GM10847 (cell line): ENCODE measurements around the gene MYT1.

ENCODE experiments used
- POLR2A ChIP-seq: IDR thresholded peaks from 2 replicates; pipeline ENCODE4 v1.6.1; 2011; ENCODE audit not compliant: insufficient read length; ENCODE audit errors: extremely low read depth

The MYT1 gene

GRCh38 chr20:64224351-64225170 lies 60.3 kb downstream of the MYT1 start:
- TF ChIP-seq POLR2A: no peak

- TF ChIP-seq POLR2A: no peak
Measured at GRCh38 chr20:64225171-64225595, 60.9 kb downstream of the MYT1 start.

DNA sequence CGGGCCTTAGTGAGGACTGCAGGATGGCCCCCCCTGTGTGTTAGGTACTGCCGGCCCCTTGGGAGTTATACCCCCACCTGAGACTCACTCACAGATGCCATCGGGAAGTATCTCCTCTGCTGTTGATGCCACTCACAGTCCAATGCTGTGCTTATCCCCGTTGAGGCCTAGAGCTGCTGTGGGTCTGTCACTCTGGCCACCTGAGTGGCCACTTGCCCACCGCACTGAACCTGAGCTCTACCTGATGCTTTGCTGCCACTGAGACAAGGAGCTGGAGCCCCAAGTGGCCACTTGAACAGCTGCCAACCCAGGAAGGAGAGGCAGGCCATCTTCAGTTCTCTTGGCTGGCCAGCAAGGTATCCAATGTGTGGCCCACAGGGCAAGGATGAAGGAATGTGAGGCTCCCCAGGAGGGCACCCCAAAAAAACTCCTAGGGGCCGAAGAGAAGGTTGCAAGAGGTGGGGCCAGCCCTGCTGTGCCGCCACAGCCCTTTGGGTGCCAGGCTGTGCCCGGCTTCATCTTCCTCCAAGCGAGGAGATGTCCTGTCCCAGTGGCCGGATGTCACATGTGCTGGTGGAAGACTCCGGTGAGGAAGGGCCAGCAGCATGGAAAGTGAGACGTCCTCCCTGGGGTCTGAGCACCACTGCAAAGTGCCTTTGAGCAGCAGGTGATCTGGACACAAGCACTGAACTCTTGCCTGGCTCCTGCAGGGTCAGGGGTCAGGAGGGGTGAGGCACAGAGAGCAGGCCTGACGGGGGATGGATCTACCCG lies 61.8 kb downstream of the MYT1 start:
- TF ChIP-seq POLR2A: no peak

DNA sequence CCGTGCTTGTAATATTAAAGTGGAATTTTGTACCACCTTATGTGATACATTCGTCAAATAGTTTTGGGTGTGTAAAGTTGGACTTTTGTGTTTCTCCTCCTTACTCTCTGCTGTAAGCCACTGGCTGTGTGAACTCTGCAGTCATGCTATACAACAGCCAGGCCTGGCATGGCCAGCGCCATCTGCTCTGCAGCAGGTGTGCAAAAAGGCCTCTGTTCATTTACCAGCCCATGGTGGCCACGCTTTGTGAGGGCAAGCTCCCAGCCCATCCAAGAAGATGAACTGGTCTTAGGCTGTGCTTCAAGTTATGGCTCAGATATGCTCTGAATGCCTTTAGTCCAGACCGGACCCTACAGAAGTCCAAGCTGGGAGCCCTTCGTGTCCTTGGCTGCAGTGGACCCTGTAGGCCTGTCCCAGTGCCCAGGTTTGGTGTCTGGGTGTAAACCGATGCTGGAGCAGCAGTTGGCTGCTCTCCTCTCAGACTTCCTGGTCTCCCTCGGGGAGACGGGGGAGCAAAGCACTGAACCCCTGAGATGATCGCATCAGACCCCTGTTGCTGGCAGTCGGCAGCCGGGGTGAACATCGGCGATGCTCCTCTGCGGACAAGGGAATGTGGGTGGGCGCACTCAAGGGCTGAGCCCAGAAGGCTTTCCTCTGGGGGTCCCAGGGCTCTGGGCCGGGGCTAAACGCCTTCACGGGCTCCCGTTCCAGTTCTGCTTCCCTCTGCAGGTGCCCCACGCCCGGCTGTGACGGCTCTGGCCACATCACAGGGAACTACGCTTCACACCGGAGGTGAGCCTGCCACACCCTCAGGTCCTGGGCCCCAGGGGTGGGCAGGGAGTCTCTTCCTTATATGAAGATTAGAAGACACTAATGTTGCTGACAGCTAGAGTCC lies 62.7 kb downstream of the MYT1 start:
- TF ChIP-seq POLR2A: no peak

DNA sequence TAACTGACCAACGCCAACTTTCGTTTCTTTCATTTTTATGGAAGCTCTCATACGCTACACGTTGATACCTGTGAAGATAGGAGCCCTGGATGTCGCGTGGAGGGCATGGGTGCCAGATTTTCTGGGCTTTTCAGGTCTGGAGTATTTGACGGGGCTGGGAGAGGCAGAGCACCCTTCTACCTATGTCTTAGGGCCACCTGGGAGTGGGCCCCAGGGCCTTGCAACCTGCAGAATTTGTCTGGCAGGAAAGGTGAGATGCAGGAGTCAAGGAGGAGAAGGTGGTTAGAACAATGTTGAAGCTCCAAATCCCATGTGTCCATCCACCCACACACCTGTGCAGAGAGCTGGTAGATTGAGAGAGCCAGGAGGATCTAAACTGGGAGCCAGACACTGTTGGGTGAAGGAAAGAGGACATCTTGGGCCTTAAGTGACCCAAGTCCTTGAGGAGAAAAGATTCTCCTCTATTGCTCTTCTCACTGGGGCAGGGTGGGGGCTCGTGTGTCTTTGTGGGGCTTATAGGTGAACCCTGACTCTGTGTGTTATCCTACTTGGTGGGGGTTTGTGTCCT lies 63.9 kb downstream of the MYT1 start:
- no peak for TF ChIP-seq POLR2A

- no peak for TF ChIP-seq POLR2A
Measured at GRCh38 chr20:64228751-64229506, 64.7 kb downstream of the MYT1 start.

DNA sequence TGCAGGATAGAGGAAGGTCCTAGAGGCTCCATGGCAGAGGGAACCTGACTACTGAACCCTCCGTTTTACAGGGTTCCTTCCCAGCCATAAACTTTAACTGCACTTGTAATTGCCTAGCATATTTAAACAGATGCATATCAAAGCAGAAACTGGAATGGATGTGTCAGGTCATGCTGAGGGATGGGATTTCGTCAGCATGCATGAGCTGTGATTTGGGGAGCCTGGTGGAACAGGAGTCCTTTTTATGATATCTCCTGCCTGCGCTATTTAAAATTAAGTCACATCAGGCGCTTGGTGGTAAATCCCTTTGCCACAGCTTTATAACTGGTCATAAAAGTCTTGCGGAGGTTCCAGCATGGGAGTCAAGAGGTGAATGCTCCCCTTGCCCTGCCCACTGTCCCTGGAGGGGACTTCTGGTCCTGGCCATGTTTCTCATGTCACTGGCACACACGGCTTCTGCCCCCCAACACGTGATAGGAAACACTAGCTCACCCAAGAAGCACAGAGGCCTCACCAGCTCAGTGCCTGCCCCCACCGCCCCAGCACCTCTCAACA lies 65.3 kb downstream of the MYT1 start:
- no peak for TF ChIP-seq POLR2A

- TF ChIP-seq POLR2A: no peak
Measured at GRCh38 chr20:64230461-64231145, 66.4 kb downstream of the MYT1 start.

DNA sequence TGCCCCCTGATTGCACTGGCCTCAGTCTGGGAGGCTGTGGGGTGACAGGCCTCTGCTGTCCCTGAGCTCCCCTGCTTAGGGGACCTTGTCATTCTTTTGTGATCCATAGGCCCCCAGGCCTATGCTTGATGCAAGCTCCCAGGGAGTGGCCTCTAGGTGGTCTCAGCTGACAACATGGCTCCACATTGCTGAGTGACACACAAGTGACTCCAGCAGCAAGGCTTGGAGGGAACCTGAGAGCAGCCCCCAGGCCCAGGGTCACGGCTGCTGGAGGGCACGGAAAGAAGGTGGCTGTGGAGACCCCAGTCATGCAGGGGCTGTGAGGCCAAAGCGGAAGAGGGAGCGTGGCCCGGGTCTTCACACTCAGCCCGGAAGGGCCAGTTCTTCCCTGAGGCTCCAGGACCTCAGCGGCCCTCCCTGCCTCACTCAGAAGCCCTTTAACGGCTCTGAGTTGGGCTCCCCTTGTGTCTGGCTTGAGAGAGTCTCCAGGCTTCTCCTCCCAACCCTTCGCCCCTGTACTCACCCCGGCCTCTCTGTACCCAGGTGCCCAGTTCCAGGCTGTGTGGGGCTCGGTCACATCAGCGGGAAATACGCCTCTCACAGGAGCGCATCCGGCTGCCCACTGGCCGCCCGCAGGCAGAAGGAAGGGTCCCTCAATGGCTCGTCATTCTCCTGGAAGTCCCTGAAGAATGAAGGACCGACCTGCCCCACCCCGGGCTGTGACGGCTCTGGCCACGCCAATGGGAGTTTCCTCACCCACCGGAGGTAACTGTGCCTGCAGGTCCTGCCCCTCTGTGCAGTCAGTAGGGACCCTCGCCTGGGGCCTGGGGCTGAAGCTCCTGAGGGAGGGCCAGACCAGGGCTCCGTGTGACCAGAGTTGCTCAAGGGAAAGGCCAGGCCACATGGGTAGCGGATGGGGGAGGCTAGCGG lies 67.6 kb downstream of the MYT1 start:
- TF ChIP-seq POLR2A: no peak

DNA sequence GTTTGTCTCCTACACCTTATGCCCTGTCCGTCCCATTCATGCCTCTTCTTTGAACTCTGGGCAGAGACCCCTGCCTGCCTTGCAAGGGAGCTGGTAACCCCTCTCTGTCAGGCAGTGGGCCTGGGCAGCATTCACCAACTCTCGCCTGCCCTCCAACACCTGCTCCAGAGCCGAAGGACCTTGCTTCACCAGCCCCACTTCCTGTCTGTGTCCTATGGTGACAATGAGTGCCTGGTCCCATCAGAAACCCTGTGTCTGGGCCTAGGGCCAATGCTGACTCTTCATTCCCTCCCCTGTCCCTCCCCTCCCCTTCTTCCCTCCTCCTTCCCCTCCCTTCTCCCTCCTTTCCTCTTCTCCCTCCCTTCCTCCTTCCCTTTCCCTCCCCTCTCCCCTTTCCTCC lies 68.5 kb downstream of the MYT1 start:
- no peak for TF ChIP-seq POLR2A

DNA sequence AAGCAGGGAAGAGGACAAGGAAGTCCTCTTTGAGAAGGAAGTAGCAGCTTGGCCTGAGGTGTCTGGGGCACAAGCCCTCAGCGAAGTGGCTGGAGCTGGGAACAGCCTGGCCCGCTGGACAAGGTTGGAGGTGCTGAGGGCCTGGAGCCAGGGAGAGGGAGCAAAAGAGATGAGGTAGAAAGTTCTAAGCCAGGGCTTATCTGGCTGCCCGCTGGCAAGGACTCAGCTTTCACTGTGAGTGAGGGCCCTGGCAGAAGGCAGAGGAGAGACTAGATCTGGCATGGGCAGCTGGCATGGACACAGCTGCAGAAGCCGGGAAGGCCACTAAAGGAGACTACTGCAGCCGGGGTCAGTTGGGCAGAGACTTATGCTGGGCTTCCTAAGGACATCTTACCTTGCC lies 69.5 kb downstream of the MYT1 start:
- no peak for TF ChIP-seq POLR2A

DNA sequence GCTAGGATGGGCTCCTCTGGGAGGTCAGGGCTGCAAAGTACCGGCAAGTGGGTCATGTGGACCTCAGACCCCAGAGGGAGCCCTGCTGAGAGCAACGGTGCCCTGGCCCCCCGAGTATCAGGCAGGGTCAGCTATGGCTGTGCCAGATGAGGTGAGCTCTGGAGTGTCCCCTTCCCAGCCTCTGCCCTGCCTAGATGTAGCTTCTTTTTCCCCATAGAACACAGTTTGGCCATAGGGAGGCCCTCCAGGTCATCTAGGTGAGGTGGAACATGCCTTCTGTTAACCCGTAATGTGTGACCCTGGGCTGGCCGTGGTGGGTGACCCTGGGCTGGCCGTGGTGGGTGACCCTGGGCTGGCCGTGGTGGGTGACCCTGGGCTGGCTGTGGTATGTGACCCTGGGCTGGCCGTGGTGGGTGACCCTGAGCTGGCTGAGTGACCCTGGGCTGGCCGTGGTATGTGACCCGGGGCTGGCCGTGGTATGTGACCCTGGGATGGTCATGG lies 70.1 kb downstream of the MYT1 start:
- TF ChIP-seq POLR2A: no peak
